GOT3 (cell line): ENCODE results near the gene LILRB1.
"Not testable (repeated sequence)": the region's sequence is repeated elsewhere in the genome, so short reads cannot be mapped to it uniquely, and the experiment has no call there.

Source experiments
- DNase-seq: peaks from one replicate; lab custom pipeline; 2025; ENCODE audit warnings: mixed read lengths; lab: John Stamatoyannopoulos, UW

The LILRB1 gene

GRCh38 chr19:54661846-54662481 lies 31.7 kb downstream of the LILRB1 start:
- no peak for DNase-seq

GRCh38 chr19:54662730-54663129 lies 32.4 kb downstream of the LILRB1 start, which contains the start of gene LILRB4:
Gene LILRB4, plus strand, starts transcription at chr19:54662985. Its CDS starts 49 bp downstream, at chr19:54663034.
- no peak for DNase-seq

- no peak for DNase-seq
These were observed 35.2 kb downstream of the LILRB1 start for GRCh38 chr19:54665530-54665929.

GRCh38 chr19:54667217-54667616 lies 36.9 kb downstream of the LILRB1 start:
- DNase-seq, result no peak

- DNase-seq, result no peak
These were observed 38.1 kb downstream of the LILRB1 start for GRCh38 chr19:54668353-54668752.

GRCh38 chr19:54670576-54671357 lies 40.5 kb downstream of the LILRB1 start:
- no peak for DNase-seq

GRCh38 chr19:54673222-54673621 lies 42.9 kb downstream of the LILRB1 start:
- no peak for DNase-seq

- no peak for DNase-seq
These were observed 43.8 kb downstream of the LILRB1 start for GRCh38 chr19:54674021-54674617.

GRCh38 chr19:54676210-54676834 lies 46.0 kb downstream of the LILRB1 start:
- DNase-seq, result not testable (repeated sequence)

GRCh38 chr19:54677217-54677616 lies 46.9 kb downstream of the LILRB1 start:
- DNase-seq, result no peak

GRCh38 chr19:54681596-54681995 lies 51.3 kb downstream of the LILRB1 start:
- not testable (repeated sequence) for DNase-seq

GRCh38 chr19:54682306-54682856 lies 52.1 kb downstream of the LILRB1 start:
- DNase-seq, result no peak

- DNase-seq, result no peak
These were observed 54.2 kb downstream of the LILRB1 start for GRCh38 chr19:54684527-54684926.
